ENCODE results near the gene GNAZ. TPM values are rescaled to one million over a fixed set of nuclear protein-coding genes. Genes with fewer than 3 reads are reported as not detected.
"Not testable (repeated sequence)": the region's sequence is repeated elsewhere in the genome, so short reads cannot be mapped to it uniquely, and the experiment has no call there.

The GNAZ gene
- total RNA-seq, 1 donor from 2014 or later: 4.4 TPM

- DNase-seq: no peak
Observed at GRCh38 chr22:23044570-23044969, 25.7 kb upstream of the GNAZ start.

GRCh38 chr22:23045461-23045860 lies 24.9 kb upstream of the GNAZ start:
- DNase-seq: no peak

GRCh38 chr22:23047265-23047664 lies 23.1 kb upstream of the GNAZ start:
- DNase-seq: no peak

GRCh38 chr22:23047742-23048141 lies 22.6 kb upstream of the GNAZ start:
- no peak for DNase-seq

- DNase-seq: not testable (repeated sequence)
Observed at GRCh38 chr22:23050546-23050945, 19.8 kb upstream of the GNAZ start.

- no peak for DNase-seq
Observed at GRCh38 chr22:23053051-23053707, 17.1 kb upstream of the GNAZ start.

GRCh38 chr22:23053912-23054530 lies 16.3 kb upstream of the GNAZ start:
- no peak for DNase-seq

- DNase-seq: no peak
Observed at GRCh38 chr22:23054531-23055257, 15.6 kb upstream of the GNAZ start.

GRCh38 chr22:23055449-23056179 lies 14.7 kb upstream of the GNAZ start:
- no peak for DNase-seq

GRCh38 chr22:23057331-23057730 lies 13.0 kb upstream of the GNAZ start:
- no peak for DNase-seq

- peak; percentile 26 for DNase-seq
Observed at GRCh38 chr22:23058063-23058462, 12.3 kb upstream of the GNAZ start.

- DNase-seq: no peak
Observed at GRCh38 chr22:23058481-23059283, 11.6 kb upstream of the GNAZ start.

GRCh38 chr22:23059284-23059948 lies 10.9 kb upstream of the GNAZ start:
- DNase-seq: no peak

GRCh38 chr22:23060612-23061400 lies 9.5 kb upstream of the GNAZ start:
- no peak for DNase-seq

GRCh38 chr22:23061471-23062280 lies 8.6 kb upstream of the GNAZ start:
- no peak for DNase-seq

- DNase-seq: no peak
Observed at GRCh38 chr22:23062616-23063538, 7.4 kb upstream of the GNAZ start.

GRCh38 chr22:23063539-23064380 lies 6.6 kb upstream of the GNAZ start:
- DNase-seq: no peak

Data from tongue (tissue), 2 donors.